NCI-H1105 (cell line): ENCODE results near the gene JAKMIP1.
A peak's percentile ranks its signal among the peaks of the same experiment; 100 is the strongest.

ENCODE experiments used
- DNase-seq: peaks from one replicate; lab custom pipeline; 2025; lab: John Stamatoyannopoulos, UW

The JAKMIP1 gene

DNA sequence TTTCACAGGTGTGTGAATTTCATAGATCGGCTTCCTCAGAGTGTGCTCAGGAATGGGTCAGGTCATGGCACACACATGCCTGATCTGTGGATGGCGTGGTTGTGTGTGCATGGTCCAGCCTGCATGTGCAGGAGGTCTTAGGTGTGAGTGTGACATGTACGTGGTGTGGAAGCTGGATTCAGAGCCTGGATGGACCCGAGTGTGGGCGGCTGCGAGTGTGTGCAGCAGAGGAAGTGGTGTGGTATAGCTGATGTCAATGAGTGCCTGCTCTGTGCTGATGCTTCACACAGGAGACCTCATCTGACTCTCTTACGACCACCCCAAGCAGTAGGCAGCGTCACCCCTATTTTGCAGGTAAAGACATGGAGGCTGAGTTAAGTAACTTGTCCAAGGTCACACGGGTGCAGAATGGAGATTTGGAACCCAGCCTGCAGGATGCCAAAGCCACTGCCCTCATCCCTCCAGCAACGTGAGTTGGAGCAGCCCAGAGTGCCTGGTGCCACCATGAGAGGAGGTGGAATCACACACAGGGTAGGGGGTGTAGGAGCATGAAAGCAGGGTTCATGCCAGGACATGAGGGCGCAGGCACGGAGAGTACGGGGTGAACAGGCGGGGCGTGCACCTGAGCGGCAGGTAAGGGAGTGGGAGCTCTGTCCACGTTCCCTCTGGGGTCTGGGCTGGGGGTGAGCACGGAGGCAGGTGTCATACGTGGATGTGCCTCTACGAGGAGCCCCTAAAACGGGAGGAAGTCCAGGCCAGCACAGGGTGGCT lies 157.9 kb downstream of the JAKMIP1 start:
- no peak for DNase-seq

DNA sequence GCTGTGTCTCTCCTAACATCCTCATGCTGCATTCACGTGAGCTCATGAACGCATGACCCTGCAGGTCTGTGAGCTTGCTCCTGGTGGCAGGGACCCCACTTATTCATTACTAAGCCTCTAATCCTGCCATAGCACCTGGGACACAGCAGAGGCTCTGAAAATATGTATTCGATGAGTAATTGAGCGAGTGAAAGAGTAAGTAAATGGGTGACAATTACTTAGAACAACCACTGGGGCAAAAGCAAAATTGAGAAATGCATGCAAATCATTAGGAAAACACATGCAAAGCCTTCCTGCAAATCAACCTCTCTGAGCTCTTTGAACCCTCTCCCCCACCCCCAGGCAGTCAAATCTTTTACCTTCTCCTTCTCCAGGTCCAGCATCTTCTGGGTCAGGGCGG lies 158.5 kb downstream of the JAKMIP1 start:
- no peak for DNase-seq

DNA sequence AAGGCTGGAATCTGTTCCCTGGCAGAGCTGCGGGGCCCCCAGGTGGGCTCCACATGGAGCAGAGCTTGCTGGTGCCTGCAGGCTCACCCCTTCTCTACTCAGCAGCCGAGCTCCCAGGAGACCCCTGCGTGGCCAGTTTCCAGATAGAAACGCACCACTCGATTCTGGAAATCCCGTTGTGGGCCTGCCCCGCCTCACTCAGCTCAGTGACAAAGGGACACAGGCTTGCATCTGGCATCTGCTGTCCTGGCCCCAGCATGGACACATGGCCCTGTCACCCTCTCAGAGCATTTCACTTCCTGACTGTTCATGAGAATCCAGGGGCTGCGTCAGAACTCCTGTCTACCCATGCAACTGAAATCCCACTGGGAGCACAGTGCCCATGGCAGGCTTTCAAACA lies 161.6 kb downstream of the JAKMIP1 start:
- no peak for DNase-seq

DNA sequence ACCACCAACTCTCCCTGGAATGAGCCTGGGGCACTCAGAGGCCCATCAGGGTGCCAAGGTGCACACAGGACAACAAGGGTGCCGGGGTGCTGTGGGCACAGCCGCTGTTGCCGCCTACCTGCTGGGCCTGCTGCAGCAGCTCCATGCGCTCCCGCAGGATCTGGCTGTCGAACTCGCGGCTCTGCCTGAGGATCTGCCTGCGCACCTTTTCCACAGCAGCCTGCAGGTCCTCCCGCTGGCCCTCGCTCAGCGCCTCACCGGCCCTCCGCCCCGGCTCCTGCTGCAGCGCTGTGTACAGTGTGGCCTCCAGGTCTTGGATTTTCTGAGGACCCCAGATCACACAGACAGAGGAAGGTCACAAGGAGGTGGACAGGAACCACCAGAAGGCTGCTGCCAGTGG lies 164.6 kb downstream of the JAKMIP1 start:
- DNase-seq: no peak

DNA sequence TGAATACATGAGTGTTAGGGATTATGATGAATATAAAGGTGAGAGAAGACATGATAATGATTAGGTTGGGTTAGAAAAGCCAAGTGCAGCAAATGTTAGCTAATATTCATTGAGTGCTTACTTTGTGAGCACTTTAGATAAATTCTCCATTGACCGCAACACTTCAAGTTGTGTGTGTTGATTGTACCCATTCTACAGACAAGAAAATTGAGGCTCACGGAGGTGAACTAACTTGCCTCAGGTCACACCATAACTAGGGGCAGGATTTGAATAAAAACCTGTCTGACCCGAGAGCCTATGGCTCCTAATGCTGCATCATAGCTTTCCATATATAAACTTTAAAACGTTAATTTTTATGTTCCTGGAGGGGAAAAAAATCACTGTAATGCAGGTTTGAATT lies 167.0 kb downstream of the JAKMIP1 start:
- DNase-seq: no peak

DNA sequence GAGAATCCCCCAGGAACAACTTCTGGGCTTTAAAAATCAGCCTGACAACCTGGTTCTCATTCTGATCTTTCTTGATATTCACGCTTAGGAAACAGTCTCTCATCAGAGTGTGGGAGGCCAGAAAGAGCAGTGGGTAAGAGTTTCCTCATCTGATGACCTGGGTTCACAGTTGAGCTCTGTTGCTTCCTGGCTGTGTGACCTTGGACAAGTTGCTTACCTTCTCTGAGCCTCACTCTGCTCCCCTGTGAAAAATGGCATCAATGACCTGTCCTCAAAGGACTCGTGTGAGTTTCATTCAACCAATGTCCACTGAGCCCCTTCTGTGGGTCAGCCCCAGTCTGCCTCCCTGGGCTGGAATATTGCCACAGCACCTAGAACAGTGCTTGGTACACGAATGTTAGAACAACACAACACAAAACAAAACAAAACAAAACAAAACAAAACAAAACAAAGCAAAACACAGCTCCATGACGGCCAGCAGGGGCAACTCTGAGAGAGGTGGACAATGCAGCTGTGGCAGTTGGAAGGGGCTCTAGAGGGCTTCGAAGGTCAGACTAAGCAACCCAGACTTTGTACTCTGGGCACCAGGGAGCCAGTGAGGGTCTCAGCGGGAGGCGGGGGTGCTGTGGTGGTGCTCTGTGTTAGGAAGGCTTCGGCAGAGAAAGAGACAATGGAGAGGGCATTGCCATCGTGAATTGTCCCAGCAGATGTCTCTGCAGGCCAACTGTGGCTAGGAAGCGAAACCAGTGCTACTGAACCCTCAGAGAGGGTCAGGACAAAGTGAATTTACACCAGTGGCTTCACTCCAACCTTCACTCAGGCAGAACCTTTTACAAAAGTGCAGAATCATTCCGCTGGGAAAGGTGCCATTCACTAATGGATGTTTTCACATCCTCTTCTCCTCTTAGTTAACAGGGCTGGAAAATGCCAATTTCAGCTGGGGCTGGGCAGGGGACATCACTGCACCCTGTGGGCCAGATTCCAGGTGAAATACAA lies 167.8 kb downstream of the JAKMIP1 start:
- DNase-seq: no peak

- no peak for DNase-seq
Observed at GRCh38 chr4:6031846-6032245, 168.5 kb downstream of the JAKMIP1 start.

- DNase-seq: no peak
Observed at GRCh38 chr4:6030679-6031078, 169.7 kb downstream of the JAKMIP1 start.

- DNase-seq: no peak
Observed at GRCh38 chr4:6029254-6029653, 171.1 kb downstream of the JAKMIP1 start.

- no peak for DNase-seq
Observed at GRCh38 chr4:6028168-6028567, 172.2 kb downstream of the JAKMIP1 start.

GRCh38 chr4:6027392-6027791 lies 173.0 kb downstream of the JAKMIP1 start:
- DNase-seq: no peak

- DNase-seq: no peak
Observed at GRCh38 chr4:6024313-6024960, 175.9 kb downstream of the JAKMIP1 start.

- DNase-seq: no peak
Observed at GRCh38 chr4:6023731-6024130, 176.6 kb downstream of the JAKMIP1 start.

DNA sequence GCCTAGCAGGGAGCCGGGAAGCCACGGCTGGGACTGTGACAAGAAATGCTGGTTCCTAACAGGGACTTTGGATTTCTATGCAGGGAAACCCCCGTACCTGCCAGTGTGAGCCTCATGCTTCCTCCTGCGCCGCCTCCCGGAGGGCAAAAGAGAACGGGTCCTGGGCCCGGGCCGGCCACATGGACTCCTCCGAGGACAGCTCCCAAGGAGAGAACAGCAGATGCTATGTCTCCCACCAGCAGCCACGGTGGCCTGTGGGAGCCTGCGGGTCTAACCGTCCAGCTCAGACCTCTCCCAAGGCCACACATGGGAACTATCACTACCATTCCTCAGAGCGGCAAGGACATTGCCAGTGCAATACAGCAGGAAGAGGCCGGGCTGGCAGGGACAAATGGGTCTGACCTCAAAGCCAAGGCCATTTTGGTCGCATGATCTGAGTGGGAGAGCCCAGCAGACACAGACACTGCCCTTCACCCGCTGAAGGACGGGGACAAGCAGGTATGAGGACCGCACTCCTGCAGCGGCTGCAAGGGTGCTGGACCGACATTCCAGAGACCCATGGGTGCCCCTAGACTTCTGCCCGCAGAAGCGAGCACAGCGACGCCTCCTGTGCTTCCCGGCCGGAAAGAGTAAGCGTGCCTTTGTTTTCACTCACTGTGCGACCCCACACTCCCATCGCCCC lies 177.6 kb downstream of the JAKMIP1 start:
- no peak for DNase-seq

- DNase-seq: no peak
Observed at GRCh38 chr4:6021831-6022606, 178.3 kb downstream of the JAKMIP1 start.

- DNase-seq: no peak
Observed at GRCh38 chr4:6020613-6021012, 179.7 kb downstream of the JAKMIP1 start.

- peak; percentile 47 for DNase-seq
Observed at GRCh38 chr4:6019316-6020263, 180.8 kb downstream of the JAKMIP1 start.

- no peak for DNase-seq
Observed at GRCh38 chr4:6018331-6018730, 182.0 kb downstream of the JAKMIP1 start, which contains the start of gene C4orf50. TSS of gene C4orf50 (minus strand) at chr4:6018431.

DNA sequence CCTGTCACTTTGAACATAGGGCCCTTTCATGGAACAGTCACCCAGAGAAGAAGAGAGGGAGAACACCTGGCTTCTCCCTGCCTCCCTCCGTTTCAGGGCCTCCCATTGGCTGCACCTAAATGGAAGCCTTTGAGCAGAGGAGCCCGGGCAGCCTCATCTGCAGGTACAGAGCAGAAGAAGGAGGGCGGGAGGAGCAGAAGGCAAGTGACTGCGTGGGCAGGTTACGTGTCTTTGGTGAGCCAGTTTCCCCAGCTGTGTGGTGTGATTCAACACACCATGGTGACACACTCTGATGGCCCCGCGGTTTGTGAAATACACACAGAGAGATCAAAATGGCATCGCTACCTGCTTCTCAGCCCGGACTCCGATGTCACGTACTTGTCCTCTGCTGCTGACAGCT lies 182.5 kb downstream of the JAKMIP1 start:
- DNase-seq: no peak

- no peak for DNase-seq
Observed at GRCh38 chr4:6017030-6017429, 183.3 kb downstream of the JAKMIP1 start.
